ENCODE measurements around the gene BMP6.

Gene BMP6

DNA sequence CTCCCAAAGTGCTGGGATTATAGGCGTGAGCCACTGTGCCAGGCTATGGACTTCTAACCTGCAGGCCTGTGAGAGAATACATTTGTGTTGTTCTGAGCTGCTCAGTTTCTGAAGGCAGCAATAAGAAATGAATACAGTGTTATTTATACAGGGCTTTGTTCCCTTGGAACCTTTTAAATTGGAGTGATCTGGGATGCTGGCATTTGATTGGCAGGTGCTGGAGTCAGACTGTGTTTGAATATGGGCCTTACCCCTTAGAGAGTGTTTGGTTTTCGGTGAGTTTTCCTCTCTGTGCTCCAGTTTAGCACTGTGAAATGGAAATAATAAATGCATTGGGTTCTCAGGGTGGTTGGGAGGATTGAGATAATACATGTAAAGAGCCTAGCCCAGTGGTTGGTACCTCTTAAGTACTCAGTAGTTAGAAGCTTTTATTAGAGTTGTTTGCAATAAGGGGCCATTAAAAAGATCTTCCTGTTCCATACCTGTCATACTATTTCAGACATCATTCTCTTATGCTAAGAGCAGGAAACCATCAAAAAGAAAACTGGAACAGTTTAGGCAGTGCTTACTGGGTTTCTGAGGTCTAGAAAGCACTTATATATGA is 22.1 kb downstream of the BMP6 start:
- DNase-seq, result no peak

DNA sequence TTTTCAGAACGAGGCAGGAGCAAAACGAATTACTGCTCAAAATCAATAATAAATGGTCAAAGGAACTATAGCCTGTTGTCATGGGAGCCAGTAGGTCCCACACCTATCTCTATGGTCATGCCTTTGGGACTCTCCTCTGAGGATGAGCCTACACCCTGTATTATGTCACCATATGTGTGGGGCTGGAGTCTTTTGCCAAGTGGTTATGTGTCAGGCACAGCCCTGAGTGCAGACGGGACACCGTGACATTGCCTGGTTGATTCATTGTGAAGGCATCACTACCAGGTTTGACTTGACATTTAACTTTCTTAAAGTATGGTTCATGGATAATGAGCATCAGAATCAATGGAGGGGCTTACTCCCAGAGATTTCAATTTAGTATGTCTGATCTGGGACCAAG is 23.6 kb downstream of the BMP6 start:
- no peak for DNase-seq

DNA sequence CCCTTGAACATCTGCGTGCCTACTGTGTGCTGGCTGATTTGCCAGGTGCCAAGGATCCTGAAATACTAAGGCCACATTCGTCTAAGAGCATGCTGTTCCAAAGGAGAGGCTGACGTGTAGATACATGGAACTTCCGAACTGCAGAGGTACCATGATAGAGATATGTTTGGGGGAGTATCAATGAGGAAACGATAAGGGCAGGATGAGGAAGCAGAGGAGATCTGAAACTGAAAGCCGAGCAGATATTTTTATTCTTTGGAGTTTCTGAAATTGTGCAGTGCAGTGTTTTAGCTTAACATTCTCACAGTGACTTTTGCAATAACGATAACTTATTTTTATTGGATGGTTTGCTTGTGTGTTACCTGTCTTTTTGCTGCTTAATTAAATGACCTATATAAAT is 24.3 kb downstream of the BMP6 start:
- DNase-seq, result no peak

DNA sequence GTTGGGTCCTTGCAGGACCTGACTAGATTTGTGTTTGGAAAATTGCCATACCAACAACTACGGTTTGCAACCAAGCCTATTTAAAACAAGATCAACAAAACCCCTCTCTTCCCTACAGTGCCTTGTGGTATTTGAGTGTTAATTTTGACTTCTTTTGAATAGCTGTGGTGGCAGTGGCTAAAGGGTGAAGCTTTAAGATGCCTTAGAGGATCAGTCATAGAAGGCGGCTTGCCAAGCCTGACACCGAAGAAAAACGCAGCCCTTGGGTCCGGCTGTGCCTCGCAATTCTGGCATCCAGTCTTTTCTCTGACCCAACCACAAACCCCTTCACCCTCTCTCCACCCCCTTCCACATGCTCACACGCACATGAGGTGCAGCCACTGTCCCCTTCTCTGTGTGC is 32.6 kb downstream of the BMP6 start:
- DNase-seq, result no peak

DNA sequence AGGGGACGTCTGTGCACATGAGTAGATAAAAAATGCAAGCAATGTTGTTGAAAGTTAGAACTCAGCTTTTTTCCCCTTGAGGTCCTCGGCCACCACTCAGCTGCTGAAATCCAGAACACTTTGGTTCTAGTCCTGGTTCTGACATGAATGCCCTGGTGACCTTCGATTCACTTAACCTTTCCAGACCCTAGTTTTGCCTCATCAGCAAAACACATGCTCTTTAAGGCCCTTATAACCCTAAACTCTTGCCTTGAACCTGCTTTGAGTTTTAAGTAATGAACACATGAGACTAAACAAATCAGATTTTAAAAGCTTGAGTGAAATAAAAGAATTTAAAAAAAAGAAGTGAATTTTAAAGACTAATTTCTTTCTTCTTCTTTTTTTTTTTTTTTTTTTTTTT is 33.4 kb downstream of the BMP6 start:
- DNase-seq, result no peak

DNA sequence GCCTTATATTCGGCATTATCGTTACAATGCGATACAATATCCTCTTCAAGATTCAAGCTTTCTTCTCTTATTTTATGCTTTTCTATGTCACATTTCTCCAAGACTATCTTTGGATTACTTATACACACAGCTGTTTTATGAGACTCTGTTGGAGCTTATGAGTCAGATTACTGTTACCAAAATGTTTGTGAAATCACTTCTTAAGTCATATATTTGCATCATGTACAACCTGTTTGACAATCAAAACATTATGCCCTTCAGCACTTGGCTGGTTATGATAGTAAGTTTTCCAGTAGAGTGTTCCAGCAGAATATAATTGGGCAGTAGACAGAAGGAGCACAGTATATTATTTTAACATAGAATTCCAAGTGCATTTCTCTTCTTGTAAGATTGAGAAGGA is 35.2 kb downstream of the BMP6 start:
- no peak for DNase-seq

DNA sequence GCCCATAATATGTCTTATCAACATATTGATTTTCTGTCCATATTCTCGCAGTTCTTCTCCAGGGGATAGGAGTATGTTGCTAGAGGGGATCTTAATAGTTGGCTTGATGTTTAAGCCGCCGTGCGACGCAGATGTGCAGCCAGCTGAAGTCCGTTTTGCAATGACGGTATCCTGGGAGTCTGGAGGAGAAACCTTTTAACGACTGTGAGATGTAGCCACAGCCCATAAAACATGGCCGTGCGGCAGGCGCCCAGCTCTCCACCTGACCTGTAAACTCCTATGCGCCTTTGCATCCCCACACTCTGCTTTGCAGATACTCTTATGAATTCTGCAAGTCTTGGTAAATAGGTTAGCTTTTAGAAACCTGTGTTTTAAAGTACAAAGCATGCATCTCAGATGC is 36.9 kb downstream of the BMP6 start:
- no peak for DNase-seq

DNA sequence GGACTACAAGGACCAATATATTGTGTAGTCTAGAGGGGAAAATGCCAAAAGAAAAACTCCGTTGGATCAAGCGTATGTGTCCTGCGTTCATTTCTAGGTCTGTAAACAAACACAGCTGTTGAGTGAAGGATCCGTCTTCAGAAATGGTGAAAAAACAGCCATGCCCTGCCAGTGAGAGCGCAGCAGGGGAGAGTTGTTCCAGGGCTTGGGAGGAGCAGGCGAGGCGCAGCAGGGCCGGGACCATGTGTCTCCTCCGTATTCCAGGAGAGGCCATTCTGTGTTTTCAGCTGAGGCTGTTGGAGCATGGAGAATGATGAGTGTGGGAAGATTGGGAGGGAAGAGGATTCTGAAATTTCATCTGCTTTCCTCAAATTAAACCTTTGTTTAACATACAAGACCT is 38.0 kb downstream of the BMP6 start:
- DNase-seq, result no peak

DNA sequence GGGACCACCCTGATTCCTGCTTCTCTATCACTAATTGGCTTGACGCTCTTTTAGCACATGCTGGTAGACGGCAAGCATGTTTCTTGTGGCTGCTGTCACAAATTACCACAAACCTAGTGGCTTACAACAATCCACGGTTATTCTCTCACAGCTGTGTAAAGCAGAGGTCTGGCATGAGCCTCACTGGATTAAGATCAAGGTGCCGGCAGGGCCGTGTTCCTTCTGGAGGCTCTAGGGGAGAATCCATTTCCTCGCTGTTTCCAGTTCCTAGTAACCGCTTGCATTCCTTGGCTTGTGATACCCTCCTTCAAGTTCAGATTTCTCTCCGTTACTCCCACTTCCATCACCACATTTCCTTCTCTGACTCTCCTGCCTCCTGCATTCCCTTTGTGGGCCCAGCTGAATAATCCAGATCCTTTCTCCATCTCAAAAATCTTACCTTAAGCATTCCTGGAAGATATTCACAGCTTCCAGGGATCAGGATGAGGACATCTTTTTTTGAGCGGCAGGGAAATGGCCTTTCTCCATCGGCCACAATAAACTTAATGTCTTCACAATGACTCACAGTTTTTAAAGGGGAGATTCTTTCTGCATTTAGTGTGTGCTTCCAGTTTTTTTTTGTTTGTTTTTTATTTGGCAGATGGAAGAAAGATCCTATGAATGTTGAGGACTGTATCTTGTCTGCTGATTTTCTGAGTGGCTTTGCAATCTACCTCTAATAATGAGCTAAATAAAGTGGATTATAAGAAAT is 39.9 kb downstream of the BMP6 start:
- no peak for DNase-seq

DNA sequence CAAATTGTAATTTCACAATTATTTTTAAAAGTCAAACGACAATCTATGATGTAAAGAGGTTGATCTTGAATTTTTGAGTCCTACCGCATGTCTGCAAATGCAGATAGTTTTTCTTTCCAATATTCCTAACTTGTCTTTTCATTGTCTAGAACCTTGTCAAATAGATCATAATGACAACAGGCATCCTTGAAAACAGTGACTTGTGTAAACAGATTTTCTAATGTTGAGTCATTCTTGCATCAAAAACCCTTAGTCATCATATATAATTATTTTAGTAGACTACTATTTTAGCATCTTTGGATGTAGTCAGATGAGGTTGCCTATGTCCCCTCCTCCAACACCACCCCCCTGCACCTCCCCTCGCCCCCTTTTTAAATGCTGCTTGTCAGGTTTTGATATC is 43.8 kb downstream of the BMP6 start:
- no peak for DNase-seq

DNA sequence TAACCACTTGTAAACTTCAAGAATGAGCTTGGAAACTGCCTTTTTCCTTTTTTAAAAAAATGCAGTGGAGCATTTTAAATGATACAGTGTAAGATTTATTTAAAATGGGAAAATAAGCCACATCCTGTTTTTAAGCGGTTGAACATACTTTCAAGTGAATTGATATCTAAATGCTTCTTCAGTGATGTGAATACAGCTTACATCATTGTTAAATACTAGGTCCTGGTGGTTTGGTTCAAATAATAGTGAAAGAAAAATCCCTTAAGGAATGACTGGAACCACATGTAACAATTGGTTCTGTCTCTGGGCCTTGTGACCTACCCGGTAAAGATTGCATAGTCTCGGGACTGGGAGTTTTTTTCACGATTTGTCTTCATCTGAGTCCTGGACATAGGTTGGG is 44.2 kb downstream of the BMP6 start:
- peak in 1 of 5 experiments; percentile 3 for DNase-seq

DNA sequence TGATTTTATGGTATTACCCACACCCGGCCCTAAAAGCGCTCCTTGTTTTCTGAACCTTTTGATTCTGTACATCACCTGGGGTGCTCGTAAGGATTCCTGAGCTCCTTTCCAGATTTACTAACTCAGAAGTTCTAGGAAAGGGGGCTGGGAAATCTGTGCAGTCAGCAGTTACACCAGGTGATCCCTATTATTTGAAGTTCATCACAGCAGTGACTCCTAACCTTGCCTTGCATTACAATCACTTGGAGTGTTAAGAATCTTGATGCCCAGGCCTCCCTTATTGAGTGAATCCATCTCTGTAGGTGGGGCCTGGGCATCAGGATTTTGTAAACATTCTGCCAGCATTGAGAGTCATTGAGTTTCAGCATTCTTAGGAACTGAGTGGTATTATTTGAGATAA is 44.7 kb downstream of the BMP6 start:
- no peak for DNase-seq

DNA sequence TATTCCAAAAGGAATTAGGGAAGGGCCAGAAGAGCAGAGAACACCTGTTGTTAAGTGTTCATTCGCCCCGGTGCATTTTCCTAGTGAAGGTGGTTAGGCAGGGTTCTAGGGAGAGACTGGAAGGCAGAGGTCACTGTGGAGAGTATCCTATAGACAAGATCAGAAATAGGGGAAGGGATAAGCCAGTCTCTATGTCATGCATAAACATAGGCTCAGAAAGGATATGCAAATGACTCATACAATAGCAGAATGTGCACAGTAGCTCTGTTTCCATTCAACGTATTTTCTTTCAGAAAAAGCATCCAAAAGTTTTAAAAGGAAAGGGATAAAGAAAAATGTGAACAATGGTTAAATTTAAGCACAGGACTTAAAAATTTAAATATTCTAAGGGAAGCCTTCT is 47.4 kb downstream of the BMP6 start:
- DNase-seq, result no peak

DNA sequence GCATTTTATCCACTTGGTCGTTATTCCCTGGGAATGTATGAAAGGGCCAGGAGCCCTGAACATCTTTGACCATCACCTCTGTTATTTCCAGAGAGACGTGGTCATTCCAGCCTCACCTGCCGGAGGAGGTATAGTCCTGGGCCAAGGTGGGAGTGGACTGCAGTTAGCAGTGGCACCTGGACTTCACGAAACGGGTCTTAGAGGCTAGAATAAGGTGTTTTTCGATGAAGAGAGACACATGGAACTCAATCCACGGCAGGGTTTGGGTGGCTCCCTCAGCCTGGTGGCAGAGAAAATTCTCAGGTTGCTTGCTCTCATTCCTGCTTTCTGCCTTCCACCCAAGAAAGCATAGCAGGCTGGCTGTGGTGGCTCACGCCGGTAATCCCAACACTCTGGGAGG is 48.0 kb downstream of the BMP6 start:
- no peak for DNase-seq

DNA sequence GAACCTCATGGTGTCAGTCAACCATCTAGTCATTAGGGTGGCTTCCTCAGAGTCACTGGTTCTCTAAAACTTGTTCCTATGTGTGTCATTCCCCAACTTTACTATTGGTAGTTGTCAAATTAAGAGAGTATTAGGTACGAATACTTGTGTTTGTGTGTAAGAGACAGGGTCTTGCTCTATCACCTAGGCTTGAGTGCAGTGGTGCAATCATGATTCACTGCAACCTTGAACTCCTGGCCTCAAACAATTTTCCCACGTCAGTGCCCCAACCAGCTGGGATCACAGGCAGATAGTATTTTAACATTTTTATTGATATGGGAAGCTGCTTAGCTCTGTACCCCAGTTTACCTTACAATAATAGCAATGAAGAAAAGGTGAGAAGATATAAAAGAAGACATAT is 50.6 kb downstream of the BMP6 start:
- no peak for DNase-seq

DNA sequence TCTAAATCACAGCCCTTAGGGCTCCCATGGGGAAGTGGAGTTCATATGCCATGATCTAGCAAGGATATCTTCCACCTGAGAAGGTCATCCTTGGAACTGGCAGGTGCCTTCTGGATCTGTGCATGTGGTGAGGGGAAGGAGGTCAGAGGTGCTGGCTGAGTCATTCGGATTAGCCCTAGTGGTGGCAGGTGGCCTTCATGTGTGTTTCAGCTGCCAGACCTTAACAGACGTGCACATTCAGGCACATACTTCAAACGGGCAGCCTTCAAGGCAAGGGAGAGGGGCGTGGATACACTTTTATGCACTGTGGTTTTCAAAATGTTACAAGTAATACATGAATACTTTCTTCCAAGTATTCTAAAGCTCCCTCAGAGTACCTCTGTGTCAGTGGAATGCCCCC is 51.2 kb downstream of the BMP6 start:
- DNase-seq, result no peak

DNA sequence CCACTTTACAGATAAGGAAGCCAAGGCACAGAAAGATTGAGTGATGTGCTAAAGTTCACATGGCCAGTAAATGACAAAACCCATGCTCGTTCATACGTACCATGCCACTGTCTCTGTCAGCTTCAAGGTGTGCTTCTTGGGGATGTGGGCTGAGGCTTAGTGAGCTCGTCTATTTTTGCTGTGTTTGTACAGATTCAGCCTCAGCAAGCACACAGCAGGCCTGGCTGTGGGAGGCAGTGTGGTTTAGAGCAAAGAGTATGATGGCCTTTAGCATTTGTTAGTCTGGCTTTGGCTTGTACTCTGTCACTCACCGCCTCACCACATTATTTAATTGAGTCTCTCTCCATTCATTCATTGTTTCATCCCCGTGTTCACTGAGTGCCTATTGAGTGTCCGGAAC is 55.3 kb downstream of the BMP6 start:
- DNase-seq, result peak in 1 of 5 experiments; percentile 3

DNA sequence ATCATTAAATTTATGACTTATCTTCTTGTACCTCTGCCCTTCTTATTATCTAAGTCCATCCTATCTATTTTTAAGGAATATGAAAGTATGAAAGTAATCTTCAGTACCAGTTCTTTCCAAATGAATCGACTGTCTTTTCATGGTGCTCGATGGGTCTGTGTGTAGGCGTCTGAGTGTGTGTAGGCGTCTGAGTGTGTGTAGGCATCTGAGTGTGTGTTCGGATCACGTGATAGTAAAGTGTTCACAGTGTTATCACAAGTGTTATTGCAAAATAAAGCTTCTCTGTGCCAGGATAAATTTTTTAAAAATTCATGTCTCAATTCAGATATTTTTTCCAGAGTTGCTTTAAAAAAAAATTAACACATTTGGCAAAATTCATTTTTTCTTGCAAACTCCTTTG is 58.3 kb downstream of the BMP6 start:
- no peak for DNase-seq

DNA sequence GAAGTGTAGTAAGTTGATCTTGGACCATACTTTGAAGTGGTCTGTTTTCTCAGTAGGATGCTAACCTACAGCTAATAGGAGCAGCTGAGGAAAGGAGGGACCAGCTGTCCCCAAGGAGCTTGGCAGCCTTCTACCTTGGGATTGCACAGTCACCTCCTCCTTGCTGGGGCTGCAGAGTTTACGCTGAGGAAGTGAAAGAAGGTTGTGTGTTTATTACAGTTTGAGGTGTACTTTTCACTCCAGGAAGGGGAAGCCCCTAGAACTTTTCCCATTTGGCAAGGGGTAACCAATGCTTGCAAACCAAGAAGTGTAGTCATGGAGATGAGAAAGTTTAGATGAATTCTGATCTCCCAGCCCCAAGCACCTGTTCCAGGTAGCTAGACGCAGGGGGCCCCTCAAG is 58.8 kb downstream of the BMP6 start:
- DNase-seq, result no peak

DNA sequence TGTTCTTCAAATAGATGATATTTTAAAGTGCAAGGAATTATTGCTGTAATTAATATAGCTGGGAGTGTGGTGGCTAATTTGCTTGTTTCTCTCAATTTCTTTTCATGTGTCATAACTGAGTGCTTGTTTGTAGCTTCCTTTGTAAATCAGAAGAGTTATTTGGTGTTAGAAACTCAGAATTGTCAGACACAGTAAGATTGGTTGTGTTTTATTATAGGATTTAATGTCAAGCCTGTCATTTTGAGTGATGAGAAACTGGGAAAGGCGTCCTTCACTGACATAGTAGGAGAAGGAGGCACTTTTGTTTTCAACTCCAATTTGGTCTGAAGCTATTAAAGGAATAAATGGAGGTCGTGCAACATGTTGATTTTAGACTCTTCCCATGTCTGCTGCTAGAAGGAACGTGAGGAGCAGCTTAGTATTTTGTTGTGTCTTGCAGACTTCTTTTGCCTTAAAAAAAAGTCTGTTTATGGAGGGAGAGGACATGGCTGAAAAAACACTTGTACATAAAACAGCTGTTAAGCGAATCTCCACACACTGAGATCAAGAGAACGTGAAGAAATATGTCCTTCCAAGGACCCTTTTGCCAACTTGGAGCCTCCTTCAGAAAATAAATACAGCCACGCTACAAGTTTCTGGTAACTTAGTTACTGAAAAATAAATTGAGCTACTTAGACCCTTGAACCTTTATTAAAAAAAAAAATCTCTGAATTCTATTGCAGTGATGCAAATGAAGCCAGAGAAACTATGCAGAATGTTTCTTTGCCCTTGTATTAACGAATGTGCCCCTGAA is 59.5 kb downstream of the BMP6 start:
- DNase-seq, result no peak

DNA sequence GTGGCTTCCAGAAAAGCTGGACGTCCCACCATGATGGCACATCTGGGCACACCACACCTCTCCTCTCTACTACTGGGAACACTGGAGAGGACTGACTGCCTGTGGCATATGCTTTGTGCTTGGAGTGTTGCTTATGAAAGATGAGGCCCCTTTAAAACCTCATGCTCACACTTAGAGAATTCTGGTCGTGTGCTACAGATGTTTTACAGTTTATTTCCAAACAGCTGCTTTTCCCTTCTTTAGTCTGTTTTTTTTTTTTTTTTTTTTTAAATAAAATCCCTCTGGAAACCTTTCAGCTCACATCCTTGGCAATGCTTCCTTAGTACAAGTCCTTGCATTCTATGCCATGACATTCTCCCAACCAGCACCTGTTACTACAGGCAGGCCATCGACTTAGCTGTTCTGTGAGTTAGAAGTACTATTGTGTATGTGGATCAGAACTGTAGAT is 60.3 kb downstream of the BMP6 start:
- DNase-seq, result no peak

DNA sequence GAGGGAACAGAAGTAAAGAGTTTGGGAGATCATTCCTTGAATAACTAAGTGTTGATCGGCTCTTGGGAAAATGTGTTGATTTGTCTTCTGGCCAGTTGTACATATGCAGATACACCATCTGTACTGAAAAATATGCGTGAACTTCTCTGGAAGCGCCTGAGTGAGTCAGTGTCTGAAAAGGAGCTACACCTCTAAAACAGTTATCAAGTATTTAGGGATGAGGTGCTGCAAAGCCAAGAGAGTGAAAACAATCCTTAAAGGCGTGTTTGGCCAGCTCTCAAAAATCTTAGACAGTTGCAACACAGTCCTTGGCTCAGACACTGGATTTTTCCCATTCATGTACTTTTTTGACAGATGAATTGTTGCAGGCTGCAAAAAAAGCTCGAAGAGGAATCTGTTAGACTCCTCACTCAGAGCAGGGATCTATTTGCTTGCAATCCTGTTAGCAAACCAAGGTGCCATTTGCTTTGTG is 61.3 kb downstream of the BMP6 start:
- no peak for DNase-seq

DNA sequence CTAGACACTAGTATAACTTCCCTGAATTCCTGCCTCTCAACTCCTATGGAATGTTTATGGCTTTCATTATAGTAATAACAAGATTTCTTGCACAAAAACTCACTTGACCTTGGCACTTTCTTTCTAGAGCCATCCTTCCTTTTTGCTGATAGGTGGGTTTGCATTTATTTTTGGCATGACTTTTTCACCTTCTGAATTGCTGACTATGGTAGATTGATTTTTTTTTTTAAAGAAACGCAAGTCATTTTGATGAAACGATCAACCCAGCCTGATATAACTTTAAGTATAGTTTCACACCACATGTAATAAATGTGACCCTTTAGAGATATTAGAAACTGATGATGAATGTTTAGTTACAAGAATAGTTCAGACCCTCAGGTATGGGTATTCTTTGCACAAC is 61.8 kb downstream of the BMP6 start:
- DNase-seq, result no peak

DNA sequence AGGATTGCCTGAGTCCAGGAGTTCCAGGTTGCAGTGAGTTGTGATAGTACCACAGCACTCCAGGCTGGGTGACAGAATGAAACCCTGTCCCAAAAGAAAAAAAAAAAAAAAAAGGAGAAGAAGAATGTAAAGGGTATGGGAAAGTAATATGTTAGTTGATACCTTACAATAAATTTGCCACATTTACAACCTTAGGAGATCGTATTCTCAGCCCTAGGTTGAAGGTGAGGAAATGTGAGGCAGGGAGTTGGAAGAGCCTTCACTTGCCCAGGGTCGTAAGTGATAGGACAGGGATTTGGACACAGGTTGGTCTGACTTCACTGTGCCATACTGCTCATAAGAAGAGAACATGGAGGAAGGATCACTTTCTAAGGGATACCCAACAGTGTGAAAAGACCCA is 68.6 kb downstream of the BMP6 start:
- DNase-seq, result no peak
